BJ (cell line): ENCODE results near the gene NTF3. TPM values are rescaled to one million over a fixed set of nuclear protein-coding genes. Genes with fewer than 3 reads are reported as not detected.

Source experiments
- CTCF ChIA-PET: fragments of 350-600 bp; formaldehyde crosslinking; extraction: SDS; loops from one replicate; lab custom pipeline; 2021; ENCODE audit warnings: antibody characterized with exemption, inconsistent platforms; lab: Yijun Ruan, JAX
- POLR2A ChIA-PET: fragments of 300-600 bp; sonication (Branson Sonifier 250); formaldehyde crosslinking; extraction: SDS; loops from one replicate; lab custom pipeline; 2021; ENCODE audit warnings: antibody characterized with exemption; lab: Charles Lee
- DNase-seq: peaks from one replicate; pipeline ENCODE4 v3.0.0-alpha.2; 2011; ENCODE audit warnings: low read depth
- H3K27me3 ChIP-seq: 2 replicates; pipeline ENCODE4 v1.6.0; 2011; ENCODE audit warnings: low read length; ENCODE audit not compliant: control insufficient read depth, insufficient read depth
- H3K36me3 ChIP-seq: 2 replicates; pipeline ENCODE4 v1.5.1; 2011; ENCODE audit warnings: low read length; ENCODE audit not compliant: control insufficient read depth, insufficient read depth
- H3K4me3 ChIP-seq: 2 replicates; pipeline ENCODE4 v1.5.1; 2011; ENCODE audit warnings: low read depth, mild to moderate bottlenecking, control low read depth, low read length
- CTCF ChIP-seq: IDR thresholded peaks from 2 replicates; pipeline ENCODE4 v1.5.1; 2011; ENCODE audit warnings: low read depth, mild to moderate bottlenecking, control low read depth, inconsistent platforms, low read length, moderate library complexity; ENCODE audit not compliant: insufficient read depth
- polyA plus RNA-seq: library from polyadenylated mRNA; depleted of rRNA; stranded (reverse); fragments of >200 nt; gene quantifications from 2 replicates; pipeline ENCODE4 v1.2.3, GENCODE V29; 2011

The NTF3 gene
- polyA plus RNA-seq, 1 experiment: 12.5 TPM

- CTCF ChIA-PET: interaction anchor here (1.1 to 2.7 kb wide), 8 partner anchors 9 to 355 kb away, joined by 3 to 12 read pairs (median 3); no protein-coding TSS in a partner anchor
- POLR2A ChIA-PET: interaction anchor here (0.5 kb wide), 1 partner anchor 73 kb away, joined by 3 read pairs; no protein-coding TSS in a partner anchor
- peak; percentile 46 for DNase-seq
- Histone ChIP-seq H3K36me3 (no peaks in the 10 kb centered on the region), H3K27me3 (no peaks in the 10 kb centered on the region), H3K4me3 (no peak overlapping the region)
- TF ChIP-seq CTCF: no peak
These were observed 25.0 kb downstream of the NTF3 start for GRCh38 chr12:5456906-5457305.

- ChIA-PET POLR2A (no interaction called here), CTCF (interaction anchor here (0.5 to 1.0 kb wide), 3 partner anchors 26 to 287 kb away, joined by 3 to 6 read pairs (median 3); no protein-coding TSS in a partner anchor)
- no peaks in the 10 kb centered on the region for H3K27me3 ChIP-seq
- no peaks in the 10 kb centered on the region for H3K36me3 ChIP-seq
- DNase-seq: no peak
- no peak overlapping the region for H3K4me3 ChIP-seq
- no peak for TF ChIP-seq CTCF
These were observed 26.5 kb downstream of the NTF3 start for GRCh38 chr12:5458229-5459050.

- POLR2A ChIA-PET: no interaction called here
- Histone ChIP-seq H3K36me3 (no peaks in the 10 kb centered on the region), H3K4me3 (no peak overlapping the region), H3K27me3 (no peaks in the 10 kb centered on the region)
- no peak for TF ChIP-seq CTCF
- CTCF ChIA-PET: interaction anchor here (0.5 to 1.0 kb wide), 3 partner anchors 27 to 288 kb away, joined by 3 to 6 read pairs (median 3); no protein-coding TSS in a partner anchor
- no peak for DNase-seq
These were observed 27.3 kb downstream of the NTF3 start for GRCh38 chr12:5459051-5459782.

DNA sequence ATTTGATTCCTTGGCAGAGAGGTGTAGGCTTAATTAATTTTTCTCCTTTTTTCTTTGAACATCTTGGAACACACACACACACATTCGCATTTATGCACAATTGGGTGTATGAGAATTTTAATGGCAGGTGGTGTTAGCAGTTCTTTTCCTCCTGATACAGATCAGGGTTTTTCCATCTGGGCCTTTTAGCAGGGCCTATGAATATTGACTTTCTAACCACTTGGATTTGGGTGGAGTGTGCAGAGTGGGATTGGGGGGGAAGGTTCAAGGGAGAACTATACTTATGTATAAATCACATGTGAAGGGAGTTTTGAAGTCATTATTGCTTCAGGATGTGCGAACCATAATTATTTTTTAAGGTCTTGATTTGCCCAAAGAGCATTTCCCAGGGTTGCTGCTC is 28.9 kb downstream of the NTF3 start:
- DNase-seq: no peak
- no peaks in the 10 kb centered on the region for H3K36me3 ChIP-seq
- POLR2A ChIA-PET: interaction anchor here (0.6 kb wide), 1 partner anchor 150 kb away, joined by 3 read pairs; no protein-coding TSS in a partner anchor
- CTCF ChIA-PET: interaction anchor here (1.0 to 1.3 kb wide), 2 partner anchors 26 to 45 kb away, joined by 3 read pairs; no protein-coding TSS in a partner anchor
- no peaks in the 10 kb centered on the region for H3K27me3 ChIP-seq
- H3K4me3 ChIP-seq: no peak overlapping the region
- no peak for TF ChIP-seq CTCF

GRCh38 chr12:5461966-5462365 is 30.1 kb downstream of the NTF3 start:
- CTCF ChIA-PET: interaction anchor here (1.0 kb wide), 1 partner anchor 25 kb away, joined by 3 read pairs; no protein-coding TSS in a partner anchor
- POLR2A ChIA-PET: no interaction called here
- Histone ChIP-seq H3K27me3 (no peaks in the 10 kb centered on the region), H3K4me3 (no peak overlapping the region), H3K36me3 (no peaks in the 10 kb centered on the region)
- TF ChIP-seq CTCF: no peak
- DNase-seq: no peak
